ENCODE data around the gene DTNB.

GRCh38 chr2:25363733-25364132, 309.6 kb downstream of the DTNB start:
- TF ChIP-seq EZH2 (IDR thresholded peaks at IDR 0.05; ENCODE audit: borderline replicate concordance, insufficient read depth, low read length, poor library complexity, severe bottlenecking) (no peak), CTCF (IDR thresholded peaks at IDR 0.05; ENCODE audit: poor library complexity, severe bottlenecking) (no peak), REST (IDR thresholded peaks at IDR 0.05; ENCODE audit: borderline replicate concordance) (no peak), SMC3 (conservative IDR thresholded peaks at IDR 0.05; ENCODE audit: poor library complexity) (no peak), POLR2AphosphoS5 (IDR thresholded peaks at IDR 0.05) (no peak), EP300 (conservative IDR thresholded peaks at IDR 0.05; ENCODE audit: poor library complexity, severe bottlenecking) (no peak), RAD21 (conservative IDR thresholded peaks at IDR 0.05) (no peak), MXI1 (conservative IDR thresholded peaks at IDR 0.05; ENCODE audit: poor library complexity, severe bottlenecking) (no peak)
